Activated naive CD4-positive, alpha-beta T cell treated with anti-CD3 and anti-CD28 coated beads, Interleukin-2, amount 50 U/mL, for 24 hours (primary cell): ENCODE measurements around the gene EMC9.
"Not testable (repeated sequence)": the region's sequence is repeated elsewhere in the genome, so short reads cannot be mapped to it uniquely, and the experiment has no call there.

ENCODE experiments used
- H3K27ac Mint-ChIP-seq: one replicate; pipeline ENCODE4 v1.8.0; 2021; ENCODE audit warnings: mild to moderate bottlenecking, mixed read lengths
- H3K27me3 Mint-ChIP-seq: one replicate; pipeline ENCODE4 v1.8.0; 2021; ENCODE audit warnings: mixed read lengths
- H3K36me3 Mint-ChIP-seq: one replicate; pipeline ENCODE4 v1.8.0; 2021; ENCODE audit warnings: mixed read lengths
- H3K4me1 Mint-ChIP-seq: one replicate; pipeline ENCODE4 v1.8.0; 2021; ENCODE audit warnings: mixed read lengths
- H3K4me3 Mint-ChIP-seq: one replicate; pipeline ENCODE4 v1.8.0; 2021; ENCODE audit warnings: mild to moderate bottlenecking, mixed read lengths
- H3K9me3 Mint-ChIP-seq: one replicate; pipeline ENCODE4 v1.8.0; 2021; ENCODE audit warnings: mixed read lengths

Gene EMC9

GRCh38 chr14:24114532-24115421 is 26.6 kb downstream of the EMC9 start, which contains the start of the genes DCAF11 and NRL:
Gene DCAF11 (plus strand): TSS chr14:24114777. CDS start chr14:24115595, 818 bp downstream.
Gene NRL (minus strand): TSS chr14:24114949. CDS start chr14:24082848, 32,101 bp downstream.
- peaks cover 31% of the 10 kb centered on the region for H3K4me1 Mint-ChIP-seq
- H3K27me3 Mint-ChIP-seq, result no peaks in the 10 kb centered on the region
- H3K4me3 Mint-ChIP-seq, result peak within 1 kb of the TSS; percentile 97
- peak within 1 kb of the TSS; percentile 99 for H3K27ac Mint-ChIP-seq
- peaks cover 4% of the 10 kb centered on the region for H3K36me3 Mint-ChIP-seq
- no peaks in the 10 kb centered on the region for H3K9me3 Mint-ChIP-seq

DNA sequence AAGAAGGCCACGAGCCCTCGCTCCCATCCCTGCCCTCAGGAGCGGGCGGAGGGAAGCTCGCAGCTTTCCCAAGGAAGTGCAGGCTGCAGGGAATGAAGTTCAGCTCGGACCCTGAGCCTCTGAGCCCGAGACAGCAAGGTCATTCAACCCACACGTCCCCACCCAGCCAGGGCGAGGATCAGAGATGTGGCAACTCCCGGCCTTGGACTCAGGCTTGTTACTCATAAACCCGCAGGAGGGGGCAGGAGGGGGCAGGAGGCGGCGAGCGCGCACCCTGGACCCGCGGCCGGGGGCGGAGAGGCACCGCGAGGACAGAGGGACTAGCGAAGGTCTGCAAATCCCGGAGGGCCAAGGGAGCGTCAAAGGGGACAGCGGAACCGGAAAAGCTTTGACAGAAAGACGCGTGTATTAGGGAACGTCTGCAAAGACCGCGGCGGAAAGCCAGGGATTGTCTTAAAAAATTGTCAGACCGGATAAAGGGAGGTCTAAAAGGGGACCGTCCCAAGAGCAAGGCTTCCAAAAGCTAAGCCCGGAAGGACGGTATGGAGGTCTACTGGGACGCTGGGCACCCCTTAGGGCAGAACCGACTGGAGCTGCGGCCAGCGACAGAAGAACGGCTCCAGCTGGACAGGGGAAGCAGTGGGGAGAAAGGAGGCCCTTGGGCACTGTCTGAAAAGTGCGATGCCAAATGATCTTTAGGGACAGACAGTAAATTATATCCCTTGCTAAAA is 27.4 kb downstream of the EMC9 start:
- Mint-ChIP-seq H3K36me3 (peaks cover 4% of the 10 kb centered on the region), H3K27me3 (no peaks in the 10 kb centered on the region), H3K4me1 (peaks cover 33% of the 10 kb centered on the region), H3K4me3 (peak overlapping the region; percentile 97), H3K9me3 (no peaks in the 10 kb centered on the region), H3K27ac (peak overlapping the region; percentile 99)

DNA sequence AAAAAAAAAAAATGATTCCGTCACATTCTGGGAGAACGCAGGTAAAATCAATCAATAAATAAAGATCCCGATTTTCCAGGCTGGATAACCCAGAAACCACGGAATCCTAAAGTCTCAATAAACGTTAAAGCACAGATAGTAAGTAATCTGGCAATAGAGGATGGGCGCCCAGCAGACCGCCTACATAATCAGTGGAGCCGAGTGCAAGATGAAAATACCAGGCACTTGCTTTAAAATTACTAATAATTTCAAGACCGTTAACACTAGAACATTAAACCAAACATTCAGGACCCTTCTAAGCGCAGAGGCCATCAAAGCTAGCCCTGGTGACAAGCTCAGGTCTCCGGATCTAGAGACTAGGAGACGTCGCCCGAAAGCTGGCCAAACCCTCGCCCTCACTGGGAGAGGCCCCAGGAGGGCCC is 28.0 kb downstream of the EMC9 start:
- Mint-ChIP-seq H3K4me3 (peak overlapping the region; percentile 97), H3K27me3 (no peaks in the 10 kb centered on the region), H3K9me3 (no peaks in the 10 kb centered on the region), H3K27ac (peak overlapping the region; percentile 99), H3K36me3 (peaks cover 2% of the 10 kb centered on the region), H3K4me1 (peaks cover 39% of the 10 kb centered on the region)

- Mint-ChIP-seq H3K9me3 (no peaks in the 10 kb centered on the region), H3K27ac (no peak overlapping the region), H3K27me3 (no peaks in the 10 kb centered on the region), H3K4me3 (no peak overlapping the region), H3K36me3 (no peaks in the 10 kb centered on the region), H3K4me1 (peaks cover 22% of the 10 kb centered on the region)
Measured at GRCh38 chr14:24110523-24110922, 30.9 kb downstream of the EMC9 start.

DNA sequence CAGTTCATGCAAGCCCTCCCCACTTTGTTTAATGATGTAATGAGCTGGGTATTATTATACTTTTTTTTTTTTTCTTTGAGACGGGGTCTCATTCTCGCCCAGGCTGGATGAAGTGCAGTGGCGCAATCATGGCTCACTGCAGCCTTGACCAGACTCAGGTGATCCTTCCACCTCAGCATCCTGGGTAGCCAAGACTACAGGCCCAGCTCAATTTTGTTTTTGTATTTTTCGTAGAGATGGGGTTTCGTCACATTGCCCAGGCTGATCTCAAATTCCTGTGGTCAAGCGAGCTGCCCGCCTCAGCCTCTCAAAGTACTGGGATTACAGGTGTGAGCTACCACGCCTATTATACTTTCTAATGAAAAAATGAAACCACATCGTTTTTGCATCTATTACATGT is 31.3 kb downstream of the EMC9 start:
- Mint-ChIP-seq H3K9me3 (no peaks in the 10 kb centered on the region), H3K27ac (no peak overlapping the region), H3K36me3 (no peaks in the 10 kb centered on the region), H3K4me1 (peaks cover 17% of the 10 kb centered on the region), H3K4me3 (no peak overlapping the region), H3K27me3 (no peaks in the 10 kb centered on the region)

DNA sequence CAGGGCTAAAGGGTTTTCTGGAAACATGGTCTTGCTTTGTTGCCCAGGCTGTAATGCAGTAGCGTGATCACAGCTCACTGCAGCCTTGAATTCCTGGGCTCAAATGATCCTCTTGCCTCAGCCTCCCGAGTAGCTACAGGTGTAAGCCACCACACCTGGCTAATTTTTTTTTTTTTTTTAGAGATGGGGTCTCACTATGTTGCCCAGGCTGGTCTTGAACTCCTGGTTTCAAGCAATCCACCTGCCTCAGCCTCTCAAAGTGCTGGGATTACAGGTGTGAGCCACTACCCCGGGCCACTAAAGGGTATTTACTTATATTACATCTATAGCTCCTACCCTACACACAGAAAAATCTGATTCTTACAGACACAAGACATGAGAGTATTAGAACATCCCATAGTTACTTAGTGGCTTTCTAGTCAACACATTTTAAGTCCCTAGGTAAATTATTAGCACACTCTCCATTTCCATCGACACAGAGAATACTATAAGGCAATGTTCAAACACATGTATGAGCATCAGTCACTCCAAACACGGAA is 33.0 kb downstream of the EMC9 start:
- Mint-ChIP-seq H3K27ac (peak overlapping the region; percentile 93), H3K4me1 (peaks cover 16% of the 10 kb centered on the region), H3K27me3 (no peaks in the 10 kb centered on the region), H3K36me3 (peaks cover 9% of the 10 kb centered on the region), H3K9me3 (no peaks in the 10 kb centered on the region), H3K4me3 (no peak overlapping the region)

DNA sequence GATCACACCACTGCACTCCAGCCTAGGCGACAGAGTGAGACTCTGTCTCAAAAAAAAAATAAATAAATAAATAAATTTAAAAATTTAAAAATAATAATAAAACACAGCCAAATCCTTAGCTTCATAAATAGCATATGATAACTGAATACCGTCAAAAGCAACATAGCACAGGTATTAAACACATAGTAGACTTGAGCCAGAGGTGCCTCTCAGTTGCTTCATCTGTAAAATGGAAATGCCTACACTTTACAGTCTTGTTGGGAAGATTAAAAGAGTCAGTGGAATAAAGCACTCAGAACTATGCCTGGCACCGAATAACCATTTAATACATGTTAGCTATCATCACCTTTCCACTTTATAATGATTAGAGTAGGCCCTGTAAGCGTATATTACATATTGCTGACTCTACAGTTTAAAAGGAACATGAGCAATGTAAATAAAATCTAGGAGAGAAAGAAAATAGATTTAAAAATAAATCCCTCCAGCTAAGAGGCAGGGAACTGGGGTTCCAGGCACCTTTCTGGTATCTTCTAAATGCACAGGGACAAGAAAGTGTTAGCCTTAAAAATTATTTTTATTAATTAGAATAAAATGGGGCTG is 34.6 kb downstream of the EMC9 start:
- H3K27ac Mint-ChIP-seq, result no peak overlapping the region
- H3K36me3 Mint-ChIP-seq, result peaks cover 13% of the 10 kb centered on the region
- peaks cover 16% of the 10 kb centered on the region for H3K4me1 Mint-ChIP-seq
- H3K27me3 Mint-ChIP-seq, result no peaks in the 10 kb centered on the region
- no peak overlapping the region for H3K4me3 Mint-ChIP-seq
- H3K9me3 Mint-ChIP-seq, result no peaks in the 10 kb centered on the region

DNA sequence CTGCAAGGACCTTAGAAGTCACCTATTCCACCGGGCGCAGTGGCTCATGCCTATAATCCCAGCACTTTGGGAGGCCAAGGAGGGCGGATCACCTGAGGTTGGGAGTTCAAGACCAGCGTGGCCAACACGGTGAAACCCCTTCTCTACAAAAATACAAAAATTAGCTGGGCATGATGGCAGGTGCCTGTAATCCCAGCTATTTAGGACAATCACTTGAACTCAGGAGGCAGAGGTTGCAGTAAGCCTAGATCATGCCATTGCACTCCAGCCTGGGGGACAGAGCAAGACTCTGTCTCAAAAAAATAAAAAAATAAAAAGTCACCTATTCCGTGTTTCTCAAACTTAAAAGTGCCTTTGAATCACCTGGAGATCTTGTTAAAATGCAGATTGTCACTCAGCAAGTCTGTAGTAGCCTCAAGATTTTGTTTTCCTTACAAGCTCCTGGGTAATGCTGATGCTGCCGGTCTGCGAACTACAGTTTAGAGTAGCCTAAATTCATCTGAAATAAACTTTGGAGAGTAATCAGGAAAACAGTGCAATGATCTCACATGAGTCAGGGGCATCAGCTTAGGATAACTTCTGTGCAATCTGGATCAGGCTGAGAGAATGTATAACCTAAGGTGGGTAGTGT is 35.7 kb downstream of the EMC9 start:
- H3K27me3 Mint-ChIP-seq, H3K9me3 Mint-ChIP-seq, H3K27ac Mint-ChIP-seq, H3K4me3 Mint-ChIP-seq: not testable (repeated sequence)
- Mint-ChIP-seq H3K36me3 (peaks cover 15% of the 10 kb centered on the region), H3K4me1 (peaks cover 15% of the 10 kb centered on the region)

GRCh38 chr14:24103451-24103850 is 37.9 kb downstream of the EMC9 start:
- no peak overlapping the region for H3K27ac Mint-ChIP-seq
- peaks cover 4% of the 10 kb centered on the region for H3K4me1 Mint-ChIP-seq
- H3K9me3 Mint-ChIP-seq, result no peaks in the 10 kb centered on the region
- H3K27me3 Mint-ChIP-seq, result no peaks in the 10 kb centered on the region
- H3K4me3 Mint-ChIP-seq, result no peak overlapping the region
- peaks cover 22% of the 10 kb centered on the region for H3K36me3 Mint-ChIP-seq

DNA sequence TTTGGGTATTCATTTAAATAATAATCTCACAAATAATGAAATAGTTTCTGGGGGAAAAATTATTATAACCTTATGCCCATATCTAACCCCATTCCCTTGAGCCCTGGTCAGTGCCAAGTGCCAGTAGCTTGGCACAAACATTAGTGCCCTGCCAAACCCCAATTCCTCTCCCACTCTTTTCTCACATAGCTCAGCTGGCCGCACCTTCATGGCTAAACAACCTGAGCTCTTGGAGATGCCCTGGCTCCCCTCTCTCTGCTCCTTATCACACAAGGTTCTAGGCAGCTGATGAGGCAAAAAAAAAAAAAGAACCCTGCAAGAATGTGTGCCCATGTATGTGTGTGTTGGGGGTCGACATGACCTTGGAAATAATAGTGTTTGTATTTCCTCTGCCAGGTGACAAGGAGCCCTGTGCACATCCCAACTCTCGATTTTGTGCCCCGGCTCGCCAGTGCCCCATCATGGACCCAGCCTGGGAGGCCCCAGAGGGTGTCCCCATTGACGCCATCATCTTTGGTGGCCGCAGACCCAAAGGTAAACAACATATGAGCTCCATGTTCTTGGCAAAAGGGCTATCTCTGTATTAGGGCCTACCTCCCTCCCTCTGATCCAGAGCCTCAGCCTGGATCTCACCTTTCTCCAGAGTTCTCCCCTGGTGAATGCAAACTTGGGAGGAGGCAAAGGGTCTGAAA is 38.9 kb downstream of the EMC9 start:
- Mint-ChIP-seq H3K4me1 (peaks cover 1% of the 10 kb centered on the region), H3K36me3 (peaks cover 22% of the 10 kb centered on the region), H3K27ac (no peak overlapping the region), H3K27me3 (no peaks in the 10 kb centered on the region), H3K4me3 (no peak overlapping the region), H3K9me3 (no peaks in the 10 kb centered on the region)

- H3K36me3 Mint-ChIP-seq, result peaks cover 22% of the 10 kb centered on the region
- H3K27ac Mint-ChIP-seq, result no peak overlapping the region
- H3K4me3 Mint-ChIP-seq, result no peak overlapping the region
- no peaks in the 10 kb centered on the region for H3K27me3 Mint-ChIP-seq
- peaks cover 8% of the 10 kb centered on the region for H3K4me1 Mint-ChIP-seq
- H3K9me3 Mint-ChIP-seq, result no peaks in the 10 kb centered on the region
Measured at GRCh38 chr14:24100982-24101494, 40.4 kb downstream of the EMC9 start.

- H3K9me3 Mint-ChIP-seq, result no peaks in the 10 kb centered on the region
- no peaks in the 10 kb centered on the region for H3K27me3 Mint-ChIP-seq
- H3K36me3 Mint-ChIP-seq, result peaks cover 23% of the 10 kb centered on the region
Measured at GRCh38 chr14:24100197-24100981, 41.0 kb downstream of the EMC9 start.

GRCh38 chr14:24098927-24099813 is 42.2 kb downstream of the EMC9 start:
- Mint-ChIP-seq H3K27ac (peak overlapping the region; percentile 65), H3K36me3 (peaks cover 21% of the 10 kb centered on the region), H3K27me3 (no peaks in the 10 kb centered on the region), H3K9me3 (no peaks in the 10 kb centered on the region), H3K4me3 (no peak overlapping the region), H3K4me1 (peaks cover 17% of the 10 kb centered on the region)

More at GRCh38 chr14:24100197-24100981, 41.0 kb downstream of the EMC9 start:
- H3K27ac Mint-ChIP-seq, result no peak overlapping the region
- H3K4me3 Mint-ChIP-seq, result no peak overlapping the region
- peaks cover 12% of the 10 kb centered on the region for H3K4me1 Mint-ChIP-seq
